Esophagus muscularis mucosa (tissue), 4 donors: ENCODE results near the gene ASAP3. TPM values are rescaled to one million over a fixed set of nuclear protein-coding genes. Genes with fewer than 3 reads are reported as not detected.

Experiments
- DNase-seq: peaks from one replicate; pipeline ENCODE4 v3.0.0-alpha.2; 2017; ENCODE audit errors: extremely low spot score
- H3K27ac ChIP-seq, 4 donors: fragments of 200-600 bp; sonication (generic); replicated peaks in 1 of 4; 1 replicate in 3 of 4; 2 replicates in 1 of 4; pipeline ENCODE4 v1.5.1; 2016 to 2019; ENCODE audit warnings: mild to moderate bottlenecking in 1 of 4
- H3K27me3 ChIP-seq, 4 donors: fragments of 200-600 bp; sonication (generic); one replicate each; pipeline versions ENCODE4 v1.5.1 to v1.6.0; 2016 to 2019
- H3K36me3 ChIP-seq, 4 donors: fragments of 200-600 bp; sonication (generic); one replicate each; pipeline ENCODE4 v1.5.1; 2016 to 2019
- H3K4me1 ChIP-seq, 4 donors: fragments of 200-600 bp; sonication (generic); one replicate each; pipeline ENCODE4 v1.5.1; 2016 to 2019
- H3K4me3 ChIP-seq, 4 donors: fragments of 200-600 bp; sonication (generic); 1 replicate in 2 of 4; 2 replicates in 2 of 4; pipeline ENCODE4 v1.5.1; 2016 to 2019; ENCODE audit warnings: mild to moderate bottlenecking in 4 of 4, moderate library complexity in 1 of 4
- H3K9me3 ChIP-seq, 4 donors: fragments of 200-600 bp; sonication (generic); 1 replicate in 3 of 4; 2 replicates in 1 of 4; pipeline ENCODE4 v1.5.1; 2016 to 2019
- CTCF ChIP-seq, 3 experiments: fragments of 200-600 bp in 2 of 3; fragments of 450-650 bp in 1 of 3; sonication (generic) in 2 of 3; IDR thresholded peaks; one replicate each; pipeline ENCODE4 v1.5.1; 2017 to 2019; ENCODE audit warnings: antibody characterized with exemption in 3 of 3, mild to moderate bottlenecking in 2 of 3, moderate library complexity in 1 of 3
- EP300 ChIP-seq: sonication (generic); formaldehyde crosslinking; IDR thresholded peaks from one replicate; pipeline ENCODE4 v1.6.1; 2017; ENCODE audit warnings: antibody characterized with exemption
- POLR2A ChIP-seq: fragments of 450-650 bp; IDR thresholded peaks from one replicate; pipeline ENCODE4 v1.6.1; 2017; ENCODE audit warnings: antibody characterized with exemption, moderate library complexity, mild to moderate bottlenecking, low read depth
- POLR2AphosphoS5 ChIP-seq, 2 donors: sonication (generic); formaldehyde crosslinking; IDR thresholded peaks; one replicate each; pipeline ENCODE4 v1.6.1; 2017; ENCODE audit warnings: antibody characterized with exemption in 2 of 2
- WGBS: methylation state at CpG from one replicate; pipeline ENCODE4 v1.1.5; 2018; 5-methylcytosine and 5-hydroxymethylcytosine counted together
- intact Hi-C: fragments of 100-400 bp; cut with DNase I; formaldehyde crosslinking; loops from one replicate; pipeline ENCODE4 v1.15.1; 2023
- total RNA-seq, 4 donors: library from RNA; depleted of rRNA; stranded (reverse); fragments of >200 nt; gene quantifications; one replicate each; pipeline versions ENCODE4 v1.1.0 to v1.2.1, GENCODE V29; 2016

ASAP3 gene
- total RNA-seq, 4 donors from 2014 or later = 25.3 to 32.8 (median 27.9) TPM

DNA sequence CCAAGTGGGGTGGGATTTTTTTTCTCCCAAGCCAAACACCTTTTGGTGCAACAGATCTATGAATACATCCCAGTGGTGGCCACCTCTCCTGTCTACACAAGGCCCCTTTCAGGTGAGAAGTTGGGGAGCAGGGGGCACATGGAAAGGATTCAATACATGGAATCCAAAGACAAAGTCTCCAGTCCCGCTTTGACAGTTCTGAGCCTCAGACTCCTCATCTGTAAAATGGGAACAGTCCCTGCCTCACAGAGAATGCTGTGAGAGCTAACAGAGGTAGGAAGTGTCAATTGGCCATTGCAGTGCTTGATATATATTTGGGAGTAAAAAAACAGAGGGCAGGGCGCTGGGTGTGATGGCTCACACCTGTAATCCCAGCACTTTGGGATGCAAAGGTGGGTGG lies 87.6 kb downstream of the ASAP3 start:
- intact Hi-C loops = no loop called here
- no peaks in the 10 kb centered on the region for H3K9me3 ChIP-seq
- H3K4me3 ChIP-seq = no peak overlapping the region
- H3K4me1 ChIP-seq = peaks cover 34 to 42% (median 36%) of the 10 kb centered on the region in 4 donors
- WGBS = 96% methylated on average over 2 of the region's 2 CpGs
- peaks cover 0 to 27% (median under 1%) of the 10 kb centered on the region in 4 donors for H3K36me3 ChIP-seq
- DNase-seq = no peak
- H3K27ac ChIP-seq = peak overlapping the region in 1 of 4 donors; percentile 84
- TF ChIP-seq POLR2AphosphoS5 (IDR thresholded peaks at IDR 0.05) (no peak), CTCF (IDR thresholded peaks at IDR 0.05) (no peak), EP300 (no peak), POLR2A (no peak)
- no peaks in the 10 kb centered on the region for H3K27me3 ChIP-seq

DNA sequence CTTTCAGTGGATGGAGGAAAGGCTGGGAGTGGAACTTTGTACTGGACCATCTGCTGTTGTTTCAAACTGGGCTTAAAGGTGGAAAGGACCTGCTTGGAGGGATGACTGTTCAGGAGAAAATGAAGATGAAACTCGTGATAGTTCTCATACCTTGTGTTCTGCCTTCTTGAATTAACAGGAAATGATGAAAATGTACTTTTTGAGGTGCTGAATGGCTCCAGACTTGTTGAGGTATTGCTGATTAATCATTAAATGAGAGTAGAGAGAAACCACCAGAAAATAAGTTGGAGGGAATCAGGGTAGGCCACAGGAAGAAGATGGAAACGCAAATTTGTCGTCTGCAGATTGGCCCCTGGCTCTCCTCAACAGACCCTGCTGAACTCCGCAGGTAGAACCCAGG lies 88.1 kb downstream of the ASAP3 start:
- Histone ChIP-seq H3K27me3 (no peaks in the 10 kb centered on the region), H3K36me3 (peaks cover 0 to 27% (median 1%) of the 10 kb centered on the region in 4 donors), H3K4me1 (peaks cover 29 to 36% (median 32%) of the 10 kb centered on the region in 4 donors), H3K4me3 (no peak overlapping the region), H3K9me3 (no peaks in the 10 kb centered on the region), H3K27ac (peak overlapping the region in 3 of 4 donors; percentile 59 to 84 (median 79))
- intact Hi-C loops = no loop called here
- TF ChIP-seq POLR2AphosphoS5 (IDR thresholded peaks at IDR 0.05) (no peak), CTCF (IDR thresholded peaks at IDR 0.05) (no peak), EP300 (no peak)
- 90% methylated on average over 4 of the region's 4 CpGs for WGBS
- DNase-seq = no peak

- Histone ChIP-seq H3K36me3 (peaks cover 0 to 27% (median 1%) of the 10 kb centered on the region in 4 donors), H3K4me1 (peaks cover 25 to 30% (median 27%) of the 10 kb centered on the region in 4 donors), H3K9me3 (no peaks in the 10 kb centered on the region), H3K4me3 (peak overlapping the region in 1 of 4 donors; percentile 5), H3K27me3 (no peaks in the 10 kb centered on the region), H3K27ac (peak overlapping the region; percentile 59 to 84 (median 74))
- intact Hi-C loops = no loop called here
- TF ChIP-seq CTCF (IDR thresholded peaks at IDR 0.05) = no peak
- TF ChIP-seq POLR2AphosphoS5 (IDR thresholded peaks at IDR 0.05) = no peak
- no peak for TF ChIP-seq EP300
- no peak for TF ChIP-seq POLR2A
- no peak for DNase-seq
- WGBS = 44% methylated on average over 8 of the region's 8 CpGs
Measured at GRCh38 chr1:23395154-23395724, 88.7 kb downstream of the ASAP3 start.

GRCh38 chr1:23394684-23395083 lies 89.3 kb downstream of the ASAP3 start:
- peak overlapping the region in 1 of 4 donors; percentile 5 for H3K4me3 ChIP-seq
- H3K9me3 ChIP-seq = no peaks in the 10 kb centered on the region
- peak overlapping the region; percentile 59 to 84 (median 74) for H3K27ac ChIP-seq
- 34% methylated on average over 7 of the region's 7 CpGs for WGBS
- no peaks in the 10 kb centered on the region for H3K27me3 ChIP-seq
- peaks cover 25 to 30% (median 27%) of the 10 kb centered on the region in 4 donors for H3K4me1 ChIP-seq
- intact Hi-C loops = no loop called here
- peak; percentile 18 for TF ChIP-seq EP300
- no peak for TF ChIP-seq CTCF (IDR thresholded peaks at IDR 0.05)
- no peak for TF ChIP-seq POLR2A
- TF ChIP-seq POLR2AphosphoS5 (IDR thresholded peaks at IDR 0.05) = peak; percentile 68 to 69
- DNase-seq = peak; percentile 97
- peaks cover 0 to 27% (median 1%) of the 10 kb centered on the region in 4 donors for H3K36me3 ChIP-seq

DNA sequence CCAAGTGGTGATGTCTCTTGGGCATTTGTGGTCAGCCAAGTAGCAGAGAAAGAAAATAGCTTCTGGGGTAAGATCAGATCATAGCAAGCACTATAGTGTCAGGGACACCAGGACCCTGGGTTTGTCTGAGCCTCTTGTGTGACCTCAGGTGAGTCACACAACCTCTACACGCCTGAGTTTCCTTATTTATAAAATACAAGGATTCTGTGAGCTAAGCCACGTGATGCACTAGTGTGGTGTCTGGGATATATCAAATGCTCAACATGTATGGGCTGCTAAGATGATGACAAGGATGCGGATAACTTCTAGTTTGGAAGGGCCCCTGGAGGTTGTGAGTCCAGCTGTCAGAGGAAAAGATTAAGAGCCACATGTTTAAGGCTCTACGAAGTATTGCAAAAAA lies 89.8 kb downstream of the ASAP3 start:
- Histone ChIP-seq H3K27me3 (no peaks in the 10 kb centered on the region), H3K36me3 (peaks cover 0 to 27% (median 1%) of the 10 kb centered on the region in 4 donors), H3K27ac (peak overlapping the region; percentile 59 to 84 (median 74)), H3K4me1 (peaks cover 25 to 30% (median 27%) of the 10 kb centered on the region in 4 donors), H3K9me3 (no peaks in the 10 kb centered on the region), H3K4me3 (no peak overlapping the region)
- intact Hi-C loops = no loop called here
- no peak for DNase-seq
- no peak for TF ChIP-seq CTCF (IDR thresholded peaks at IDR 0.05)
- no peak for TF ChIP-seq POLR2AphosphoS5 (IDR thresholded peaks at IDR 0.05)
- no peak for TF ChIP-seq EP300
- no peak for TF ChIP-seq POLR2A
- WGBS = 24% methylated on average over 4 of the region's 4 CpGs
